BLaER1 (cell line): ENCODE results near the gene ACSL3.
"Not testable (repeated sequence)": the region's sequence is repeated elsewhere in the genome, so short reads cannot be mapped to it uniquely, and the experiment has no call there.

Experiments used
- H3K27ac ChIP-seq: shearing (Covaris generic); formaldehyde crosslinking; 2 replicates; pipeline ENCODE4 v1.8.1; 2022
- H3K27me3 ChIP-seq: shearing (Covaris generic); formaldehyde crosslinking; 2 replicates; pipeline ENCODE4 v1.8.1; 2022
- H3K36me3 ChIP-seq: shearing (Covaris generic); formaldehyde crosslinking; 2 replicates; pipeline ENCODE4 v1.8.1; 2022
- H3K4me1 ChIP-seq: shearing (Covaris generic); formaldehyde crosslinking; 2 replicates; pipeline ENCODE4 v1.8.1; 2022
- H3K4me2 ChIP-seq: shearing (Covaris generic); formaldehyde crosslinking; 2 replicates; pipeline ENCODE4 v1.8.1; 2022
- H3K4me3 ChIP-seq: shearing (Covaris generic); formaldehyde crosslinking; 2 replicates; pipeline ENCODE4 v1.8.1; 2022
- H3K9ac ChIP-seq: shearing (Covaris generic); formaldehyde crosslinking; 2 replicates; pipeline ENCODE4 v1.8.1; 2022
- H3K9me3 ChIP-seq: shearing (Covaris generic); formaldehyde crosslinking; 2 replicates; pipeline ENCODE4 v1.8.1; 2022
- H4K20me1 ChIP-seq: shearing (Covaris generic); formaldehyde crosslinking; 2 replicates; pipeline ENCODE4 v1.8.1; 2022
- Cebpa-rat ChIP-seq: shearing (Covaris generic); IDR thresholded peaks from 2 replicates; pipeline ENCODE4 v1.8.1; 2022

The ACSL3 gene

DNA sequence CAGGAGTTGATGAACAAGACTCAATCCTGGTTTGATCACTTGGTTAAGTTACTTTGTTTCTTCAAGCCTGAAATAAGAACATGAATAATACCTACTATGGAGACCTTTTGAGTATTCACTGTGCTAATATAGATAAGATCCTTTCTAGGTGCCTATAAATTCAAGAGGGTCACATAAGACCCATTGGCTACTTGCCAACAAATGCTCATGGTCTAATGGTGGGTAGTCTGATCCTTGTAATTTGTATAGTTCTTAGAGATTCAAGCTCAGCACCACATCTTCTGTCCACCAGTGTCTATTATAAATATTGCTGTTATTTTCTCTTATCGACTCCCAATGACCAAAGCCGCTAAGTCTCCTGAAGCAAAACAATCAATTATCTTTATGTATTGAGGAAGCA, 27.4 kb upstream of the ACSL3 start:
- Histone ChIP-seq H3K4me2 (no peak overlapping the region), H4K20me1 (no peaks in the 10 kb centered on the region), H3K9me3 (no peaks in the 10 kb centered on the region), H3K9ac (no peak overlapping the region), H3K27me3 (no peaks in the 10 kb centered on the region), H3K4me3 (no peak overlapping the region), H3K4me1 (no peaks in the 10 kb centered on the region), H3K36me3 (no peaks in the 10 kb centered on the region), H3K27ac (no peak overlapping the region)
- TF ChIP-seq Cebpa-rat: no peak

DNA sequence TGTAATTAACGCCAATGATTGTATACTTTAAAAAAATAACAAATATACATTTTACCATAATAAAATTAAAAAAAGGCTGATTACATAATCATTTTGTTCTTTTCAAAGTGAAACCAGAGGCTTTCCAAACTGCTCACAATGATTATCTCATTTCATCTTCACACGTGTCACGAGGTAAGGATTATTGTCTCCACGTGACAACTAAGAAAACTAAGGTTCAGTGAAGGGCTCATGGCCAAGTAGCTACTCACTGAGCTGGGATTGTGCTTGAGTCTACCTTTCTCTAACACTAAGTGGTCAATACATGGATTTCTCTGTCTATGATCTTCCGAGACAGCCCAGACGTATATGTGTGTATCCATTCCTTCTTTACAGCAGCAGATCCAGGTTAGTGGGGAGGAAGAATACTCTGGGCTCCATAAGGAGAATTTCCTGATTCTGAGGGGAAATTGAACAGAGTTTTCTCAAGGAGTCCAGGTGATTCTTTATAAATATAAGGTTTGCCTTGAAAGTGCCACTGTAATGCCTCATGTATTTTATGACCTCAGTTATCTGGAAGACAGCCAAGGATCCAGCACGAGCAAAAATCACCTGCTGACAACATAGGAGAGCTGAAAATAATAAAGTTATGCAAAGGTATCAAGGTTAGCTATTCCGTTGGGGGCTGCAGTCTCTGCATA, 25.6 kb upstream of the ACSL3 start:
- Histone ChIP-seq H3K4me3 (no peak overlapping the region), H3K9me3 (no peaks in the 10 kb centered on the region), H4K20me1 (no peaks in the 10 kb centered on the region), H3K27me3 (no peaks in the 10 kb centered on the region), H3K9ac (no peak overlapping the region), H3K36me3 (no peaks in the 10 kb centered on the region), H3K27ac (no peak overlapping the region), H3K4me2 (no peak overlapping the region), H3K4me1 (no peaks in the 10 kb centered on the region)
- TF ChIP-seq Cebpa-rat: no peak

DNA sequence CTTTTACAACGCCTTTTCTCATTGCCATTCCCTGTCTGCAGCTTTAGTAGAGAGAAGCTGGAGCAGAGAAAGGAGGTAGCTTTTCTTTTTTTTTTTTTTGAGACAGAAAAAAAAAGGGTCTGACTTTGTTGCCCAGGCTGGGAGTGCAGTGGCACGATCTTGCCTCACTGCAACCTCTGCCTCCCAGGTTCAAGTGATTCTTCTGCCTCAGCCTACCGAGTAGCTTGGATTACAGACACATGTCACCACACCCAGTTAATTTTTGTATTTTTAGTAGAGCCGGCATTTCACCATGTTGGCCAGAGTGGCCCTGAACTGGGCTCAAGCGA, 25.0 kb upstream of the ACSL3 start:
- Histone ChIP-seq H3K9ac (no peak overlapping the region), H3K9me3 (no peaks in the 10 kb centered on the region), H3K36me3 (no peaks in the 10 kb centered on the region), H3K4me1 (no peaks in the 10 kb centered on the region), H3K4me2 (no peak overlapping the region), H3K4me3 (no peak overlapping the region), H3K27me3 (no peaks in the 10 kb centered on the region), H4K20me1 (no peaks in the 10 kb centered on the region), H3K27ac (no peak overlapping the region)
- no peak for TF ChIP-seq Cebpa-rat

DNA sequence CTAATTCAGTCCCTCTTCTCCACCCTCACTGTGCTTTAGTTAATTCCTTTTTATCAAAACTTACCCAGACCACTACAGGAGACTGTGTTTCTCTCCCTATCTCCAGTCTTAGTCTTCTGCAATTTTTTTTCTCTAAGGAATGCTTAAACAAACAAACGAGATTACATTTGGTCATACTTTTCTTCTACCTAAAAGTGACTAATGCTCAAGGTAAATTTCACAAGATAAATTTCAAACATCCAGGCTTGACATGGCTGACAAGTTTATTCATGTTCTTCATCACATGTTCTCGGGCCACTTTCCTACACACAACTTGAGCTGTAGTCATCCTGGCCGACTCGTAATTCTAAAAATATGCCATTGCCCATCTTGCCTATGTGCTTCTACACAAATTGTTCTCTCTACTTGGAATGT, 23.2 kb upstream of the ACSL3 start:
- Histone ChIP-seq H3K27me3 (no peaks in the 10 kb centered on the region), H3K36me3 (no peaks in the 10 kb centered on the region), H3K27ac (no peak overlapping the region), H3K4me1 (no peaks in the 10 kb centered on the region), H3K4me3 (no peak overlapping the region), H3K4me2 (no peak overlapping the region), H3K9me3 (no peaks in the 10 kb centered on the region), H4K20me1 (no peaks in the 10 kb centered on the region), H3K9ac (no peak overlapping the region)
- TF ChIP-seq Cebpa-rat: no peak

DNA sequence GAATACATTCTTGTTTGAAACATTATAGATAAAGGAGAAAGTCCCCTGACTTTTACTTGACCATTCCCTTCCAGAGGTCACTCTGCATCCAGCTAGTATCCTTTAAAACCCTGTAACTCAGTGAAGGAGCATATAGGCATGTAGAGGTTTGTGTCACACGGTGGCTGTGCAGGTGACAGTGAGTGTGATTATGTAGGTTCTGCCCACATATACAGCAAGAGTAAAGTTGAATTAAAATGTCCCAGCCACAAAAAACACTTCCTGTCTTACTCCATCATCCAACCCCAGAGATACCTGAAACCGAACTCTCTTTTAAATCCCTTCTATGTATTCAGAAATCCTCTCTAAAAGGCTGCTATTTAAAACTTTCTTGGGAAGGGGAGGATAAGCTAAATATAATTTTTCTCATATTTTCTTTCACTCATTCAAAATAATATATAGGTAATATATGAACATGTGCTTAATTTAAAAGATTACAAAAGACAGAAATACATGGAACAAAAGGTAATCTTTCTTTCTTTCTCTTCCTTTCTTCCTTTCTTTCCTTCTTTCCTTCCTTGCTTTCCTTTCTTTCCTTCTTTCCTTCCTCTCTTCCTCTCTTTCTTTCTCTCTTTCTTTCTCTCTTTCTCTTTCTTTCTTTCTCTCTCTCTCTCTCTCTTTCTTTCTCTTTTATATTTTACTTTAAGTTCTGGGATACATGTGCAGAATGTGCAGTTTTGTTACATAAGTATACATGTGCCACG, 20.6 kb upstream of the ACSL3 start:
- Histone ChIP-seq H3K9ac (no peak overlapping the region), H3K9me3 (no peaks in the 10 kb centered on the region), H3K27me3 (no peaks in the 10 kb centered on the region), H3K4me2 (no peak overlapping the region), H3K4me3 (no peak overlapping the region), H4K20me1 (no peaks in the 10 kb centered on the region), H3K27ac (no peak overlapping the region), H3K4me1 (no peaks in the 10 kb centered on the region), H3K36me3 (no peaks in the 10 kb centered on the region)
- no peak for TF ChIP-seq Cebpa-rat

DNA sequence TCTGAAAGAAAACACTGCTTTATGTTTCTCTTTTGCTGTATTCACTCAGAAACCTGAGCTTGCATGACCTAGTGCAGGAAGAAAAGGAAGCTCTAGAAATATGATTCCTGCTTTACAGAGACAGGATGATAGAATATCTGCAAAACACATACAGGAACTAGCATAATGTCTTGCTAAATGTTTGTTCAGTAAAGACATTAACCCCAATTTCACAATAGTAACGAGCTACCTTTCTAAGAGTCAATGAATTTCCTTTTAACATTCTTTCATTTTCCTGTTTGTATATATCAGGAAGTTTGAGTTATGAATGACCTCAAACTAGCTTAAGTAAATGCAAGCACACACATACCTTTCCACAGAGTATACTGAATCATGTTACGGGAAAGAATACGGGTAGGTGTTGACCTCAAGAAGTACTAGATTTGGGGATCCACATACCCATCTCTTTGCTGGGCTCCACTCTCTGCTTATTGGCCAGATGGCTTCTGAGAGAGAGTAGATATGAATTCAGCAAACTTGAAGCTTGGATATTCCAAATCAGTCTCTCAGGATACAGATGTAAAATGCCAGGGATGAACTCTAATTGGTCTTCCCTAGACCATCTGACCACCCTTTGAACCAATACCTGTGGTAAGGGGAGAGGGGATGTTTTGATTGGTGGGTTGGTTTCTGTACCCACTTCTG, 18.2 kb upstream of the ACSL3 start:
- H3K27me3 ChIP-seq: no peaks in the 10 kb centered on the region
- no peaks in the 10 kb centered on the region for H4K20me1 ChIP-seq
- no peak overlapping the region for H3K27ac ChIP-seq
- no peaks in the 10 kb centered on the region for H3K9me3 ChIP-seq
- no peak overlapping the region for H3K9ac ChIP-seq
- no peak for TF ChIP-seq Cebpa-rat
- no peak overlapping the region for H3K4me3 ChIP-seq
- no peaks in the 10 kb centered on the region for H3K4me1 ChIP-seq
- H3K4me2 ChIP-seq: no peak overlapping the region
- H3K36me3 ChIP-seq: no peaks in the 10 kb centered on the region

DNA sequence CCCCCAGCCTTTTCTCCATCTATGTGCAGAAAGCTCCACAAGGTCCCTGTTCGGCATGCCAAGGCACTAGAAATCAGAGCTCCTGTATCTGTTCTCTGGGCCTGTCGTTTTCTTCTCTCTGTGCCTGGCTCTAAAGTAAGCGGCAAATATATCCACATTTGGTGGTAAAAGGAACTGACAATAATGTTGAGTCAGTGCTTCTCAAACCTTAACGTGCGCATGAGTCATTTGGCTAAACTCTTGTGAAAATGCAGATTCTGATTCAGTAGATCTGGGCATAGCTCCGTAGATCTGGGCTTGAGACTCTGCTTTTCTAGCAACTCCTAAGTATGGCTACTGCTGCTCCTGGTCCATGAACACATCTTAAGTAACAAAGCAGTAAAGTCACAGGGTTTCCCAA, 16.5 kb upstream of the ACSL3 start:
- Histone ChIP-seq H3K9me3 (no peaks in the 10 kb centered on the region), H3K4me1 (no peaks in the 10 kb centered on the region), H3K27ac (no peak overlapping the region), H3K9ac (no peak overlapping the region), H3K4me2 (no peak overlapping the region), H3K4me3 (no peak overlapping the region), H3K27me3 (no peaks in the 10 kb centered on the region), H3K36me3 (no peaks in the 10 kb centered on the region), H4K20me1 (no peaks in the 10 kb centered on the region)
- no peak for TF ChIP-seq Cebpa-rat

DNA sequence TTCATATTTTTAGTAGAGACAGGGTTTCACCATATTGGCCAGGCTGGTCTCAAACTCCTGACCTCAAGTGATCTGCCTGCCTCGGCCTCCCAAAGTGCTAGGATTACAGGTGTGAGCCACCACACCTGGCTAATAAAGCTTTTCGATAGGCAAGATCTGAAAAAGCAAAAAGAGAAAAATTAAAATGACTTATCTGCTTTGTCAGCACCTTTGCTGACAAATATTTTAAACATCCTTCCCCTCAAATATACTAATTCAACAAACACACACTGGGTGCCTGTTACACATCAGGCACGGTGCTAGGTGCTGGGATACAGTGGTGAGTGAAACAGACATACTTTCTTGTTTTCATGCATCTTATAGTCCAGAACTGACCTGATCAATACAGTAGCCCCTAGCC, 15.5 kb upstream of the ACSL3 start:
- not testable (repeated sequence) for H3K4me1 ChIP-seq, H3K27ac ChIP-seq, H3K27me3 ChIP-seq, H4K20me1 ChIP-seq, H3K9ac ChIP-seq, H3K9me3 ChIP-seq, H3K36me3 ChIP-seq, H3K4me2 ChIP-seq, H3K4me3 ChIP-seq

DNA sequence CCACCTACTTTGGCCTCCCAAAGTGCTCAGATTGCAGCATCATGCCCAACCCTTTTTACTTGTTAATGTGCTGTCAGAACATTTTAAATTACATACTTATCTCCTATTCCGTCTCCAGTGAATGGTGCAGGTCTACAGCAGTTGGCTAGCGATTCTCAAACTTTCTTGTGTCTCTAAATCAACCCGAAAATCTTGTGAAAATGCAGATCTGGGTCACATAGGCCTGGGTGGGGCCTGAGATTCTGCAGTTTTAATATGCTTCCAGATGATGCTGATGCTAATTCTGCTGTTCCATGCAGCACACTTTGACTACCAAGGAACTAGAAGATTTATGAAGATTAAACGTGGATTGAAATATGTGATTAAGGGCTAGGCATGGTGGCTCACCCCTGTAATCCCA, 14.8 kb upstream of the ACSL3 start:
- H3K4me1 ChIP-seq: no peaks in the 10 kb centered on the region
- no peaks in the 10 kb centered on the region for H3K9me3 ChIP-seq
- H3K4me2 ChIP-seq: no peak overlapping the region
- no peak overlapping the region for H3K9ac ChIP-seq
- H3K27ac ChIP-seq: no peak overlapping the region
- H3K4me3 ChIP-seq: no peak overlapping the region
- TF ChIP-seq Cebpa-rat: no peak
- no peaks in the 10 kb centered on the region for H4K20me1 ChIP-seq
- no peaks in the 10 kb centered on the region for H3K36me3 ChIP-seq
- H3K27me3 ChIP-seq: no peaks in the 10 kb centered on the region

DNA sequence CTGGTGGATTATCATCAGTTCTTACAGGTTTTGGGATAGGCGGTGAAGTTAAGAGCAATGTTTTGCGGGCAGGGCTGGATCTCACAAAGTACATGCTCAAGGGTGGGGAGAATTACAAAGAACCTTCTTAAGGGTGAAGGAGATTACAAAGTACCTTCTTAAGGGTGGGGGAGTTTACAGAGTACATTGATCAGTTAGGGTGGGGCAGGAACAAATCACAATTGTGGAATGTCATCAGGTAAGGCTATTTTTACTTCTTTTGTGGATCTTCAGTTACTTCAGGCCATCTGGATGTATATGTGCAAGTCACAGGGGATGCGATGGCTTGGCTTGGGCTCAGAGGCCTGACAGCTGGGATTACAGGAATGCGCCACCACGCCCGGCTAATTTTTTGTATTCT, 12.8 kb upstream of the ACSL3 start:
- not testable (repeated sequence) for H3K4me2 ChIP-seq, H3K4me3 ChIP-seq, H3K27me3 ChIP-seq, H3K4me1 ChIP-seq, H3K27ac ChIP-seq, H3K9ac ChIP-seq, H4K20me1 ChIP-seq, H3K9me3 ChIP-seq, H3K36me3 ChIP-seq
